GM21825 (cell line): Measurements from ENCODE around the gene RALGDS.

ENCODE experiments used
- ATAC-seq: cut with Tn5 transposase; IDR thresholded peaks from one replicate; pipeline ENCODE4 v1.9.1; 2021; ENCODE audit warnings: mild to moderate bottlenecking, moderate library complexity; ENCODE audit not compliant: unreplicated experiment

Gene RALGDS

DNA sequence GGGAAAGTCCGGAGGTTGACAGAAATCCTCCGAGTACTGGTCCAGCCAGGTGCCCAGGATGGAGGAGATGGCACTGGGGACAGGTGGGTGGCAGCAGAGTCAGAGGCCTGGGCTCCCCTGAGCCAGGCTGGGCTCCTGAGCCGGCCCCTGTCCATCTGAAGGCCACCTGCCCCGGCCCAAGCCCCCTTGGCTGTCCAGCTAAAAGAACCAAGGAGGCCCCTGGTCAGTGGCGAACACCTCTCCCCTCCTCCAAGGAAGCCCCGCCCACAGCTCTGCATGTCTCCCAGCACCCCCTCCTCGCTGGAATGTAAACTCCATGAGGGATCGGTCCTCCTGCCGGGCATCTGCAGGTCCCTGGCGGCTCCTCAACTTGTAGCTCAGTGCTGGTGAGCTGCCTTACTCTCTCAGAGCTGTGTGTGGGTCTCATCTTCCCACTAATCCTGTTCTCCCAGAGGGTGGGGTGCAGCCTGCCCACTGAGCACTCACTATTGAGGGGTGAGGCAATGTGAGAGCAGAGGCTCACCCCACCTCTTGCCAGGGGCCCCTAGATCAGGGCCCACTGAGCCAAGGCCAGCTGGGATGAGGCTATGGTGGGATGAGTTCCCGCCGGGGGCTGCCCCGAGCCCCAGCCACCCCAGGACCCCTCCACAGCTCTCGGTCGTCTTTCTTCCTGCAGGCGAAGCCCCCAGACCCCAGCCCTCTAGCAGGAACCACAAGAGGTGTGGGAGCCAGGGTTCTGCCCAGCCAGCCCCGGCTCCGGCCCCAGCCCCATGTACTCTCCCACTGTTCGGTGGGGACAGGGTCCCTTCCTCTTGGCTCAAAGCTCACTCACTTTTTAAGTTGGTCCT lies 12.0 kb downstream of the RALGDS start:
- ATAC-seq: no peak

DNA sequence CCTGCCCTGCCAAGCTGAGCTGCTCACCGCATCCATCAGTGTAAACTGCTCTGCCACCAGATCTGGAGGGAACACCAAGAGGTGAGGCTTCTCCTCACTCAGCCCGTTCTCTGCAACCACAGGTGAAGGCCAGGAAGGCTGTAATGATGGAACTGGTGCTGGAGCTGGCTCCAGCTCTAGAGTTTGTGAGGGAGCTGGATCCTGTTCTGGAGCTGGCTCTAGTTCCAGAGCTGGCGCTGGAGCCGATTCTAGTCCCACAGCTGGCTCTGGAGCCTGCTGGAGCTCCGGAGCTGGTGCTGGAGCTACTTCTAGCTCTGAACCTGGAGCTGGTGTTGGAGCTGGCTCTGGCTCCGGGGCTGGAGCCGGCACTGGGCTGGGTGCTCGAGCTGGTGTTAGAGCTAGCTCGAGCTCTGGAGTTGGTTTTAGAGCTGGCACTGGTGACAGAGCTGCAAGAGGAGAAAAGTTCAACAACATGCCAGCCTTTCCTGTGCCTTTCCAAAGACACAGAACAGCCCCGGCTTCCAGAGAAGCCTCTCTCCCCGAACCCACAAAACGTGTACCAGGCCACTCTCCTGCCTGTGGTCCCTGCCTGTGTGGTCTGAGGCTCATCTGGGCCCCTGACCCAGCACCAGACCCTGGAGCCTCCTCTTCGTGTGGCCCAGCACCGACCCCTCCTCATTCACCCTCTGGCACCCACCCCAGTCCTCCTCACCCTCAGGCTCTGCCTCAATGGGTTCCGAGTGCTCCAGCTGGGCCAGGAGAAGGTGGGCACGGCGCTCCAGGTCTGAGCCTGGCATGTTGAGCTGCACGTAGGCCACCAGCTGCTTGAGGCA lies 12.9 kb downstream of the RALGDS start:
- ATAC-seq: no peak

DNA sequence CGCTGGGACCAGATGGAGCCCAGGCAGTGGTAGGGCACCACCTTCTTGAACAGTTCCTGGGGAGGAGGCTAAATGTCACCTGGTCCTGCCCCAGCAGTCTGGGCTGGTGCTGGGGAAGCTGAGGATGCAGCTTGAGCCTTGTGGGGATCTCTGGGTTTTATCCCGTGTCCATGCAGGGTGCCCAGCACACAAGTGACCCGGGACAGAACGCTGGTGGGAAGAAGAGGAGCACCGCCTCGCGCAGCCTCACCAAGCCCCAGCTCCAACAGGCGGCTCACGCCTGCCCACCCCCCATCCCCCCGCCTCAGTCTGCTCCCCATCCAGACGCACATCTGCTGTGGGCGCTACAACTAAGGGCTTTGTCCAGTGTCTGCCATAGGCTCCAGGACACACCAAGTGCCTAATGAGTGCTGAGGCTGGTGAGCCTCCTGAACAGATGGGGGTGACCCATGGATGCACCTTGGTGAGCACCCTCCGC lies 13.8 kb downstream of the RALGDS start:
- ATAC-seq: no peak

DNA sequence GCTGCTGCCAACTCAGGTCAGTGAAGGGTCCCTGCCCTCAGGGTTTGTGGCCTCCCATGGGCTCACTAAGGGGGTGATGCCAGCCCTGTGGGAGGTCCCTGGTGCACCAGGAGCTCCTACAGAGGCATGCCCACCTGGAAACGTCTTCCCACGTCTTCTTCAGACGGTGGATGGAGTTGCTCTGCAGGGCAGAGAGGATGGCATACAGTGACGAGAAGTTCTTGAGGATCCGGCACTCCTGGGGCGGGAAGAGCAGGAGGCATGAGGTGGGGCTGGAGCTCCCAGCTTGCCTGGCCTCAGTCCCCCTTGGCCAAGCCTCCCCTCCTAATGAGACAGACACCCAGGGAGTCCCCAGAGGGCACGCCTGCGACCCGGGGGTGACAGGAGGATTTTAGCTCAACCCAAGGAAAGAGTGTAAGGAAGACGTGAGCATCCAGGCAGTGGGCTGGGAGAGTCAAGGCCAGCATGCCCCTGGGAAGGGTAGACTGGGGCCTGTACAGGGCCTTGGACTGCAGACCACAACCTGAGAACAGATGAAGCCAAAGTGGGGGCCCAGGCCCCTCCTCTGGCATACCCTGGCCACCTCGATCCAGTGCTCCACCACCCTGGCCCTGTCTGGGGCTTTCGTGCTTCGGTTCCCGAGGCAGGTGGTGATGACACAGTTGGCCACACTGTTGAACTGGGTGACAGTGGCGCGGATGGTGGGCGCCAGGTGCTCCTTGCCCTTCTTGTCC lies 14.4 kb downstream of the RALGDS start:
- no peak for ATAC-seq

DNA sequence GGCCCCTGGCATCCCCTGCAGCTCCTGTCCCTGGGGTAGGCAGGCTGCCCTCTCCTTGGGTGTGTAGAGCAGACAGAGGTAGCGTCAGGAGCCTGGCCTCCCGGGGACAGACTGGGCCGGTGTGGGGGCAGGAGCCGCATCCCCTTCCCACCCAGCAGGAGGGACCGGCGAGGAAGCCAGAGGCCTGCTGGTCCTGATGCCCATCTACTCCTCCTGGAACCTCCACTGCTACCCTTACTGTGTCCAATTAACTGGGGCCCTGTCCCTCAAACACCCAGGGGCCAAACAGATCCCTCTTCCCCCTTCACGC lies 15.6 kb downstream of the RALGDS start:
- no peak for ATAC-seq

DNA sequence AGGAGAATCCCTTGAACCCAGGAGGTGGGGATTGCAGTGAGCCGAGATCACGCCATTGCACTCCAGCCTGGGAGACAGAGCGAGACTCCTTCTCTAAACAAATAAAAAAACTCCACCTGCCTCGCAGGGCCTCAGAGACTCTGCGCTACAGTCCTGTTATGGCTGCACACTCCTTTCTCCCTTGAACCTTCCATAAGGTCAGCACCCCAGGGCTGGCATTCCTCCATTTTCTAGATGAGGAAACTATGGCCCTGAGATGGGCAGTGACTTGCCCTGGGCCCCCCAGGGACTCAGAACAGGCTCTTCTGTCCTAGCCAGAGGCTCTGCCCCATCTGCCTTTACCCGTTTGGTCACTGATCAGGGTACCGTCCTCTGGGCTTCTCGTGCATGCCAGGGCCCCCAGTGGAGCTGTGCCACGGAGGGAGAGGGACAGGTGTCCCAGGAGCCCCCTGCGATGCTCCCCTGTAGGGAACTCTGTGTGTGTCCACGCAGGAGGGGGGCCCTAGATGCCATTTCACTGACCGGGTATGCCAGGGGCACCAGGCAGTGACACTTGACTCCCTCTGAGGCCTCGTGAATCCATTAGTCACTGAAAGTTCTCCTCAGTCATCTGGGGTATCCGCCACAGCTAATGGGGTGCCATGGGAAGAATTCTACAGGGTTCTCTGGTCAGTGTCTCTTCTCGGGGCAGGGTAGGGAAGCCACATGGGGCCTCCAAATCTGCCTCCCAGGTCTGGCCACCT lies 16.2 kb downstream of the RALGDS start:
- ATAC-seq: no peak

GRCh38 chr9:133103987-133104505 lies 17.0 kb downstream of the RALGDS start:
- no peak for ATAC-seq

DNA sequence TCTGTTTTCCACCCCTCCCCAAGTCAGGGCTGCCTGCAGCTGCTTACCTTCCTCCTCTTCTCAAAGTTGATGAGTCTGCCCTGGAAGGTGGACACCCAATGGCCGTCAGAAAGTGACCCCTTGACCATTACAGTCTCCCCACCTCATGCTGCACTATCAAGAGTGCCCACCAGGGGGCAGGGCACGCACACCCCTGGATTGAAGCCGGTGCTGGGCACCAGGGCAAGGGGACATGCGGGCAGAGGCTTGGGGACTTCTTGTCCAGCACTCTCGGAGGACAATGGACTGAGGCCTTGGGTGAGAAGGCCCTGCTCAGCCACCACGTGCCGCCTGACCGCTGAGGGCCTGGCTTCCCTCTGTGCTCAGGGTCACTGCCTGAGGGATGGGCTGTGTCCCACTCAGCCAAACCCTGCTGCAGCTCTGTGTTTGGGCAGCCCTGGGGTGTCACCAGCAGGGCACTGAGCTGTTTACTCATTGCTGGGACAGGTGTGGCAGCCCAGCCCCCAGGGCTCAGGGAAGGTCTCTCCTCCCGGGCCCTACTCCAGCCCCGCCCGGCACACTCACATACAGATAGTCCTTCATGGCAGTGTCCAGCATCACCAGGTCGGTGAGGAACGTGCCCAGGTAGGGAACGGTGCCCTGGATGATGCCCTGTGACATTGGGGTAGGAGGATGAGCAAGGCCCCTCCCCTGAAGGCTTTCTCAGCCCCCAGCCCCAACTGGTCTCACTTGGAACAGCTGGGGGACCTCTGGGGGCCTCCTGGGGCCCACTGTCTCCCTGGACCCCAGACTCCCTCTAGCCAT lies 17.7 kb downstream of the RALGDS start:
- ATAC-seq: no peak

DNA sequence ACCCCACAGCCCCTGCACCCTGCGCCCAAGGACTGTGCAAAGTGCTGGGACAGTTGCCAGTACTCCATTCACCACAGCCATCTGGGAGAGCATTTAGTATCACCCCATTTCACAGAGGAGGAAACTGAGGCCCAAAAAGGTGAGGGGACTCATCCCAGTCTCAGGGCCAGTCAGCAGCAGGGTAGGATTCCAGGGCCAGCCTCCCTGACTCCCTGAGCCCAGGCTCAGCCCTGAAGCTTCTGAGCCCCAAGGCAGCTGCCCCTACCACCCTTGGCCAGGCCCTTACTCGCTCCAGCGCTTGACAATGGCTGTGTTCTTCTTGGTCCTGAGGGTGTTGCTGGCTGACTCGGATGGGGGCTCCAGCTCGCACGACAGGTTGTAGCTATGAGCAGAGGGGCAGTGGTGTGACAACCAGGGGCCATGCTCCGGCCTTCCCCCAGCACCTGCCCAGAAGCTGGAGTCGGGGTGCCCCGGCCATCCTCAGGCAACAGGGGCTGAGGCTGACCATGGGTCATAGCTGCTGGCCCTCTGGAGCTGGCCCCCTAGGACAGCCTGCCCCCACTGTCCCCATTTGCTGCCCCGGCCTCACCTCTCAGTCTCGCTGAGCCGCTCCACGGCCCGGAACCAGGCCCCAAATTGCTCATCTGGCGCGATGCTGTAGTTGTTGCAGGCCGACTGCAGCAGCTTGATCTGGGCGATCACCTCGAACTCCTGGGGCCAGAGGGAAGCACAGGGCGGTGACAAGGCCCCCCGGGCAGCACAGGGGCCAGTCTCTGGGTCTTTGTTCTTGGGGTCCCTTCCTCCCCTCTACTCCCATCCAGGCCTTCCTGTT lies 18.6 kb downstream of the RALGDS start:
- ATAC-seq: no peak

- ATAC-seq: no peak
Observed at GRCh38 chr9:133101356-133102189, 19.5 kb downstream of the RALGDS start.

GRCh38 chr9:133100506-133101355 lies 20.3 kb downstream of the RALGDS start:
- ATAC-seq: no peak

- no peak for ATAC-seq
Observed at GRCh38 chr9:133099726-133100505, 21.1 kb downstream of the RALGDS start.

DNA sequence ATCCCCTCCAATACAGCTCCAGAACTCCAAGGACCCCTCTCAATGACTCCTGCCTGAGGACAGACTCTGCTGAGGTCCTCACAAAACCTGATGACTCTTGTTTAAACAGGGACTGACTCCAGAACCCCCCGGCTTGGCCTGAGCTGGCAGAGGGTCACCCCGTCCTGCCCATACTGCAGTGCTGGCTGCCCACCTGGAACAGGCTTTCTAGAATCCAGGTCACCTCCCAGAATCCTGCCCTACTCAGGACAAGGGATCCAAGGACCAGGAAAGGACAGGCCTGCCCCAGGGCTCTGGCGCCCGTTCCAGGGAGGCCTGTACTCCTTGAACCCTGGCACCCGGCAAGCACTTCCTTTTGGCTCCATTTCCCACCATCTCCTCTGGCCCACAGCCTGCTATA lies 22.2 kb downstream of the RALGDS start:
- ATAC-seq: no peak

- ATAC-seq: no peak
Observed at GRCh38 chr9:133098104-133098754, 22.8 kb downstream of the RALGDS start.

DNA sequence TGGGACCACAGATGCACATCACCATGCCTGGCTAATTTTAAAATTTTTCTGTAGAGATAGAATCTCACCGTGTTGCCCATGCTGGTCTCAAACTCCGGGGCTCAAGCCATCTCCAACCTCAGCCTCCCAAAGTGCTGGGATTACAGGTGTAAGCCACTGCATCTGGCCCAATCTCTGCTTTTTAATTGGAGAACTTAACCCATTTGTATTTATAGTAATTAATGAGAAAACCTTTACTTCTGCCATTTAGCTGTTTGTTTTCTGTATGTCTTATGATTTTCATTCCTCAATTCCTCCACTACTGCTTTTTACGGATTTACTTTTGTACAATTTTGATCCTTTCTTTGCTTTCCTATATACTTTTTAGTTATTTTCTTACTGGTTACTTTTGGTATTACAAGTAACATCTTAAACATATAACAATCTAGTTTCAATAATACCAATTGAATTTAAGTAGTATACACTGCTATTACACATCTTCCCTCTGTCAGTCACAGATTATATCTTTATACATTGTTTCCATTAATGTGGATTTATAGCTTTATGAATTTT lies 26.1 kb downstream of the RALGDS start:
- ATAC-seq: no peak
